Measurements from ENCODE around the gene TAF11L11.
"Not testable (repeated sequence)": the region's sequence is repeated elsewhere in the genome, so short reads cannot be mapped to it uniquely, and the experiment has no call there.

The TAF11L11 gene

DNA sequence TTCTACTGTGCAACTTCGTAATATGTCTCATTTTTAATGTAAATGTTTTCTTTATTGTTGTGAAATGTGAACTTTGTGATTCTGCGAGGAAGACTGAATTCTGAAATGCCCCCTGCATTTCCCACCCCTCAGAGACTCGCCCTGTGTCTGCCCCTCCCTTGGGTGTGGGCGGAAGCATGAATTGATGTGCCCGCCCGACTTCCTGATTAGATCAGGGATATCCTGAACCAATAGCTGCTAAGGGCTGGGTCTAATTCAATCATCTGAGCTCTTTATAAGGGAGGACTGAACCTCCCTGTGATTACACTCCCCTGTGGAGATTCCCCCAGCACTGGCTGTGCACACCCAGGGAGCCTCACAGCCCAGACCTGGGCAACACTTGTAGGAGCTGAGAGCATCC lies at the start of gene TAF11L11:
TSS of gene TAF11L11 (plus strand) at position 304 of the 400 bp plus-strand sequence.
- not testable (repeated sequence) for H3K9ac ChIP-seq (ENCODE audit: low read depth, low read length); H3K4me3 ChIP-seq (ENCODE audit: low read length); H3K27me3 ChIP-seq (ENCODE audit: insufficient read depth, low read length); H3K9me3 ChIP-seq (ENCODE audit: insufficient read depth, low read depth, low read length); H3K36me3 ChIP-seq (ENCODE audit: insufficient read depth, low read depth, low read length); H3K27ac ChIP-seq (ENCODE audit: low read length); H3K4me1 ChIP-seq (ENCODE audit: insufficient read depth, low read length)

- H3K9ac ChIP-seq (ENCODE audit: low read depth, low read length); H3K27ac ChIP-seq (ENCODE audit: low read length); H3K4me3 ChIP-seq (ENCODE audit: low read length); H3K9me3 ChIP-seq (ENCODE audit: insufficient read depth, low read depth, low read length); H3K36me3 ChIP-seq (ENCODE audit: insufficient read depth, low read depth, low read length); H3K27me3 ChIP-seq (ENCODE audit: insufficient read depth, low read length); H3K4me1 ChIP-seq (ENCODE audit: insufficient read depth, low read length): not testable (repeated sequence)
These were observed 18.3 kb upstream of the TAF11L11 start, which contains the start of gene TAF11L7 for GRCh38 chr5:17585658-17586057. TAF11L7 (minus strand) TSS chr5:17585758.

- H3K4me1 ChIP-seq (ENCODE audit: insufficient read depth, low read length); H3K27me3 ChIP-seq (ENCODE audit: insufficient read depth, low read length); H3K9ac ChIP-seq (ENCODE audit: low read depth, low read length); H3K4me3 ChIP-seq (ENCODE audit: low read length); H3K27ac ChIP-seq (ENCODE audit: low read length); H3K9me3 ChIP-seq (ENCODE audit: insufficient read depth, low read depth, low read length); H3K36me3 ChIP-seq (ENCODE audit: insufficient read depth, low read depth, low read length): not testable (repeated sequence)
These were observed 13.1 kb upstream of the TAF11L11 start, which contains the start of gene TAF11L8 for GRCh38 chr5:17590860-17591259. TAF11L8 (minus strand) TSS chr5:17590960.

GRCh38 chr5:17594255-17594654 lies 9.7 kb upstream of the TAF11L11 start, which contains the start of gene TAF11L9:
TAF11L9 (minus strand) TSS chr5:17594394.
- H3K27me3 ChIP-seq (ENCODE audit: insufficient read depth, low read length); H3K36me3 ChIP-seq (ENCODE audit: insufficient read depth, low read depth, low read length); H3K4me1 ChIP-seq (ENCODE audit: insufficient read depth, low read length); H3K27ac ChIP-seq (ENCODE audit: low read length); H3K9ac ChIP-seq (ENCODE audit: low read depth, low read length); H3K9me3 ChIP-seq (ENCODE audit: insufficient read depth, low read depth, low read length); H3K4me3 ChIP-seq (ENCODE audit: low read length): not testable (repeated sequence)

GRCh38 chr5:17597728-17598127 lies 6.3 kb upstream of the TAF11L11 start, which contains the start of gene TAF11L10:
TAF11L10 (minus strand) TSS chr5:17597828.
- H3K27ac ChIP-seq (ENCODE audit: low read length); H3K9ac ChIP-seq (ENCODE audit: low read depth, low read length); H3K9me3 ChIP-seq (ENCODE audit: insufficient read depth, low read depth, low read length); H3K4me3 ChIP-seq (ENCODE audit: low read length); H3K36me3 ChIP-seq (ENCODE audit: insufficient read depth, low read depth, low read length); H3K4me1 ChIP-seq (ENCODE audit: insufficient read depth, low read length); H3K27me3 ChIP-seq (ENCODE audit: insufficient read depth, low read length): not testable (repeated sequence)

GRCh38 chr5:17604951-17605350 lies 968 bp downstream of the TAF11L11 start:
- Histone ChIP-seq H3K36me3 (ENCODE audit: insufficient read depth, low read depth, low read length) (no peaks in the 10 kb centered on the region), H3K27me3 (ENCODE audit: insufficient read depth, low read length) (no peaks in the 10 kb centered on the region), H3K4me3 (ENCODE audit: low read length) (no peak overlapping the region), H3K4me1 (ENCODE audit: insufficient read depth, low read length) (no peaks in the 10 kb centered on the region), H3K9me3 (ENCODE audit: insufficient read depth, low read depth, low read length) (no peaks in the 10 kb centered on the region), H3K27ac (ENCODE audit: low read length) (no peak overlapping the region), H3K9ac (ENCODE audit: low read depth, low read length) (no peak overlapping the region)

DNA sequence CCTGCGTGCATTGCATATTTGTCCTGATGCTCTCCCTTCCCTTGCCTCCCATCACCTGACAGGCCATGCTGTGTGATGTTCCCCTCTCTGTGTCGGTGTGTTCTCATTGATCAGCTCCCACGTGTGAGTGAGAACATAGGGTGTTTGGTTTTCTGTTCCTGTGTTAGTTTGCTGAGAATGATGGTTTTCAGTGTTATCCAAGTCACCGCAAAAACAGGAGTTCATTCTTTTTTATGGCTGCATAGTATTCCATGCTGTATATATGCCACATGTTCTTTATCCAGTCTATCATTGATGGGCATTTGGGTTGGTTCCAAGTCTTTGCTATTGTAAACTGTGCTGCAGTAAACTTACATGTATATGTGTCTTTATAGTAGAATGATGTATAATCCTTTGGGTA lies 3.5 kb downstream of the TAF11L11 start:
- not testable (repeated sequence) for H3K27ac ChIP-seq (ENCODE audit: low read length); H3K9me3 ChIP-seq (ENCODE audit: insufficient read depth, low read depth, low read length); H3K4me1 ChIP-seq (ENCODE audit: insufficient read depth, low read length); H3K27me3 ChIP-seq (ENCODE audit: insufficient read depth, low read length); H3K9ac ChIP-seq (ENCODE audit: low read depth, low read length); H3K36me3 ChIP-seq (ENCODE audit: insufficient read depth, low read depth, low read length); H3K4me3 ChIP-seq (ENCODE audit: low read length)

DNA sequence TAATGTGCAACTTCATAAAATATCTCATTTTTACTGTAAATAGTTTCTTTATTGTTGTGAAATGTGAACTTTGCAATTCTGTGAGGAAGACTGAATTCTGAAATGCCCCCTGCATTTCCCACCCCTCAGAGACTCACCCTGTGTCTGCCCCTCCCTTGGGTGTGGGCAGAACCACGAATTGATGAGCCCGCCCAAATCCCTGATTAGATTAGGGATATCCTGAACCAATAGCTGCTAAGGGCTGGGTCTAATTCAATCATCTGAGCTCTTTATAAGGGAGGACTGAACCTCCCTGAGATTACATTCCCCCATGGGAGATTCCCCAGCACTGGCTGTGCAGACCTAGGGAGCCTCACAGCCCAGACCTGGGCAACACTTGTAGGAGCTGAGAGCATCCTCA lies 6.1 kb downstream of the TAF11L11 start, which contains the start of gene TAF11L12:
TSS of gene TAF11L12 (plus strand) at position 301 of the 400 bp plus-strand sequence.
- not testable (repeated sequence) for H3K4me1 ChIP-seq (ENCODE audit: insufficient read depth, low read length); H3K27me3 ChIP-seq (ENCODE audit: insufficient read depth, low read length); H3K9ac ChIP-seq (ENCODE audit: low read depth, low read length); H3K9me3 ChIP-seq (ENCODE audit: insufficient read depth, low read depth, low read length); H3K4me3 ChIP-seq (ENCODE audit: low read length); H3K27ac ChIP-seq (ENCODE audit: low read length); H3K36me3 ChIP-seq (ENCODE audit: insufficient read depth, low read depth, low read length)

DNA sequence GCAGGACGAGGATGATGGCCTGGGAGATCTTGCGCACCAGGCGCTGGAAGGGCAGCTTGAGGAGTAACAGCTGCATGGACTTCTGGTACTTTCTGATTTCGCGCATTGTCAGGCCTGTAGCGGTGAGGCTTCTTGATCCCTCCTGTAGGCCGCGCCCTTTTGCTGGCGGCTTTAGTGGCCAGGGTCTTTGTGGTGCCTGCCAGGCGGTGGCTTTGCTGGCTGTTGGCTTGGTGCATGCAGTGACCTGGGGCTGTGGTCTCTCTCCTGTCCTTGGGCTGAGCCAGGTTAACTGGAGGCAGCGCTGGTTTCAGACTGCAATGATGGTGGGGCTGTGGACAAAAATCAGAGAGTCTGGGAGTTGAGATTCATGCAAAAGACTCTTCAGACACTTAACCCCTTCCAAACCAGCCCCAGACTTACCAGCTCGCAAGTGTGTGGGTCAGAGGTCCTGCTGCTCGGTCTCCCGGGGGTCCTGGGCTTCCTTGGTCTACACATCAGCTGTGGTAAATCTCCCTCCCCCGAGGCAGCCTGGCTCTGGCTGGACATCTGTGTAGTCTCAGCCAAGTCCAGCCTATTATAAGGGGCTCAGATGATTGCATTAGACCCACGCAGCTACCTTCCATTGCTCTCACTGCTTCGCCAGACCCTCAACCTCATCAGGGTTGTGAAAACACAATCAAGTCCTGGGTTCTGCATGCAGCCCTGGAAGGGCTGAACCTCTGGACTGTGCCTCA lies 11.1 kb downstream of the TAF11L11 start:
- no peak overlapping the region for H3K4me3 ChIP-seq (ENCODE audit: low read length)
- H3K9me3 ChIP-seq (ENCODE audit: insufficient read depth, low read depth, low read length): no peaks in the 10 kb centered on the region
- H3K4me1 ChIP-seq (ENCODE audit: insufficient read depth, low read length): no peaks in the 10 kb centered on the region
- H3K36me3 ChIP-seq (ENCODE audit: insufficient read depth, low read depth, low read length): no peaks in the 10 kb centered on the region
- H3K27ac ChIP-seq (ENCODE audit: low read length): no peak overlapping the region
- no peak overlapping the region for H3K9ac ChIP-seq (ENCODE audit: low read depth, low read length)
- H3K27me3 ChIP-seq (ENCODE audit: insufficient read depth, low read length): no peaks in the 10 kb centered on the region

DNA sequence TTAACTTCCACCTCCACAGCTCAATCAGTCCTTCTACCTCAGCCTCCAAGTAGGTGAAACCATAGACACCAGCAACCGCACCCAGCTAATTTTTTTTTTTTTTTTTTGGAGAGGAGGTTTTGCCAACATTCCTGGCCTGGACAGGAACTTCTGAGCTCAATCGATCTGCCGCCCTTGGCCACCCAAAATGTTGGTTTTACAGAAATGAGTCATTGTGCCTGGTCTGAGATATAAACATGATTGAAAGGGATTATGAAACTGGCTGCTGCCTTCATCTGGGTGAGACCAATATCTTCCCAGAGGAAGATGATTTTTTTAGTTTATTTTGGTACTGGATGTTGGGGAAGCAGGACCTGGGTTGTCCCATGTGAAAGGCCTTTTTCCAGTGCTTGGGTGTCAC lies 15.4 kb downstream of the TAF11L11 start:
- Histone ChIP-seq H3K27ac (ENCODE audit: low read length) (no peak overlapping the region), H3K4me1 (ENCODE audit: insufficient read depth, low read length) (no peaks in the 10 kb centered on the region), H3K4me3 (ENCODE audit: low read length) (no peak overlapping the region), H3K27me3 (ENCODE audit: insufficient read depth, low read length) (no peaks in the 10 kb centered on the region), H3K36me3 (ENCODE audit: insufficient read depth, low read depth, low read length) (no peaks in the 10 kb centered on the region), H3K9ac (ENCODE audit: low read depth, low read length) (no peak overlapping the region), H3K9me3 (ENCODE audit: insufficient read depth, low read depth, low read length) (no peaks in the 10 kb centered on the region)

DNA sequence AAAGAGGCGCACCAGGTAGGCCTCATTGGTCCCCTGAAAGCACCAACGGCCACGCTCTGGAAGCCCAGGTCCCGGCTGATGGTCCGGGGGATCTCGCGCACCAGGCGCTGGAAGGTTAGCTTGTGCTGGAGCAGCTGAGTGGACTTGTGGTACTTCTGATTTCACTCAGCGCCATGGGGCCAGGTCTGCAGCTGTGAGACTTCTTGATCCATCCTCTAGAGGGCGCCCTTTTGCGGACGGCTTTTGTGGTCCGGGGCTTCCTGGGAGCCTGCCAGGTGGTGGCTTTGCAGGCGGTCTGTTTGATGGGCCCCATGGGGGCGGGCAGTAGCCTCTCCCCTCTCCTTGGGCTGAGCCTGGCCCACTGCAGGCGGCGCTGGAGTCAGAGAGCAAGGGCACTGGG lies 16.6 kb downstream of the TAF11L11 start:
- no peak overlapping the region for H3K27ac ChIP-seq (ENCODE audit: low read length)
- H3K36me3 ChIP-seq (ENCODE audit: insufficient read depth, low read depth, low read length): no peaks in the 10 kb centered on the region
- H3K4me1 ChIP-seq (ENCODE audit: insufficient read depth, low read length): no peaks in the 10 kb centered on the region
- no peaks in the 10 kb centered on the region for H3K27me3 ChIP-seq (ENCODE audit: insufficient read depth, low read length)
- no peak overlapping the region for H3K4me3 ChIP-seq (ENCODE audit: low read length)
- H3K9ac ChIP-seq (ENCODE audit: low read depth, low read length): no peak overlapping the region
- H3K9me3 ChIP-seq (ENCODE audit: insufficient read depth, low read depth, low read length): no peaks in the 10 kb centered on the region

GRCh38 chr5:17625686-17626085 lies 21.7 kb downstream of the TAF11L11 start:
- no peak overlapping the region for H3K27ac ChIP-seq (ENCODE audit: low read length)
- no peak overlapping the region for H3K9ac ChIP-seq (ENCODE audit: low read depth, low read length)
- H3K9me3 ChIP-seq (ENCODE audit: insufficient read depth, low read depth, low read length): no peaks in the 10 kb centered on the region
- H3K27me3 ChIP-seq (ENCODE audit: insufficient read depth, low read length): no peaks in the 10 kb centered on the region
- no peak overlapping the region for H3K4me3 ChIP-seq (ENCODE audit: low read length)
- H3K4me1 ChIP-seq (ENCODE audit: insufficient read depth, low read length): no peaks in the 10 kb centered on the region
- H3K36me3 ChIP-seq (ENCODE audit: insufficient read depth, low read depth, low read length): no peaks in the 10 kb centered on the region
